OCI-LY7 (cell line): ENCODE results near the gene PPCS.

ENCODE experiments used
- CTCF ChIP-seq: fragments of 200-600 bp; sonication (generic); conservative IDR thresholded peaks from 2 replicates; pipeline ENCODE4 v1.5.1; 2014; ENCODE audit warnings: mild to moderate bottlenecking, antibody characterized with exemption, low read length, moderate library complexity, mixed read lengths
- EZH2phosphoT487 ChIP-seq: fragments of 200-600 bp; sonication (generic); IDR thresholded peaks from 2 replicates; pipeline ENCODE4 v1.6.1; 2018; ENCODE audit warnings: low read depth, borderline replicate concordance, mild to moderate bottlenecking, mixed run types, antibody characterized with exemption, low read length, moderate library complexity, mixed read lengths

DNA sequence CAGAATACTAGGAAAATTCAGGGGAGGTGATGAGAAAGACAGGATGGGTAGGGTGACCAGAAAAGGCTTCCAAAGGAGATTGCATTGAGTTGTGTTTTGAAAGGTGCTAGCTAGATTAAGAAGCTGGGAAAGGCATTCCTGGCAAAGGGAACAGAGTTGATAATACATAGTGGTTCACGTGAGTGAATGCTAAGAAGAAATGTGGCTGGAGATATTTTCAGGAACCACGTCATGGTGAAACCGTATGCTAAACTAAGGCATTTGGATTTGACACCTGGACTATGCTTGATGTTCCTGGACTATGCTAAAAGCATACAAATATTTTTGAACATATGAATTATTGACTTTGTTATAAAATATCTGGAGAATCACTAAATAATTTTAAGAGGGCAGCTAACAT is 21.4 kb downstream of the PPCS start:
- TF ChIP-seq CTCF (no peak), EZH2phosphoT487 (no peak)
